ENCODE results near the gene TARBP1. TPM values are rescaled to one million over a fixed set of nuclear protein-coding genes. Genes with fewer than 3 reads are reported as not detected.

Gene TARBP1
- total RNA-seq, 2 experiments from 2014 or later = 38.4 to 40.9 TPM

DNA sequence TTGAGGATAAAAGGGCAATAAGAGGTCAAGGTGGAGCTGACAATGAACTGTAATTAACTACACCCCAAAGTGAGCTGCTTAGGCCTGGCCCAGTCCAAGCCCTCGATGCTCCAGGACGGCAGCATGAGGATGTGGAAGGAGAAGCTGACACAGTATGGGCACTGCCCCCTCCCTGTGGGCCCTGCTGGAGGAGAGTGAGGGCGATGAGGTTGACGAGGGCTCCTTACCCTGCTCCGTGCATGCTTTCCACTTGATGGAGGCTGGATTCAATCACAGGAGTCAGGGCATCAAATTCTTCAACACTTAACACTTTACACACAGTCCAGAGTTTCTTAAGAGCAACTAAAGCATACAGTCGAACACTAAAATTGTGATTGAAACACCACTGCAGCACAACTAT lies 73.3 kb downstream of the TARBP1 start:
- H3K4me3 Mint-ChIP-seq = peak overlapping the region; percentile 71
- peak in 2 of 14 experiments; percentile 20 to 40 for DNase-seq
- intact Hi-C loops (cut with DNase I, micrococcal nuclease) = loop anchor here in 1 of 2 experiments (5.0 kb wide), 1 partner anchor 33 kb away; the partner anchor contains the start of gene COA6
- peak overlapping the region; percentile 7 to 52 for H3K27ac ChIP-seq (ENCODE audit: low read depth in 1 of 2, low read length in 2 of 2)
- ATAC-seq (ENCODE audit: poor library complexity) = no peak
- H3K27me3 ChIP-seq (ENCODE audit: control insufficient read depth in 1 of 2, insufficient read depth in 2 of 2, low read length in 2 of 2) = no peaks in the 10 kb centered on the region
- TF ChIP-seq, protein P1, sequence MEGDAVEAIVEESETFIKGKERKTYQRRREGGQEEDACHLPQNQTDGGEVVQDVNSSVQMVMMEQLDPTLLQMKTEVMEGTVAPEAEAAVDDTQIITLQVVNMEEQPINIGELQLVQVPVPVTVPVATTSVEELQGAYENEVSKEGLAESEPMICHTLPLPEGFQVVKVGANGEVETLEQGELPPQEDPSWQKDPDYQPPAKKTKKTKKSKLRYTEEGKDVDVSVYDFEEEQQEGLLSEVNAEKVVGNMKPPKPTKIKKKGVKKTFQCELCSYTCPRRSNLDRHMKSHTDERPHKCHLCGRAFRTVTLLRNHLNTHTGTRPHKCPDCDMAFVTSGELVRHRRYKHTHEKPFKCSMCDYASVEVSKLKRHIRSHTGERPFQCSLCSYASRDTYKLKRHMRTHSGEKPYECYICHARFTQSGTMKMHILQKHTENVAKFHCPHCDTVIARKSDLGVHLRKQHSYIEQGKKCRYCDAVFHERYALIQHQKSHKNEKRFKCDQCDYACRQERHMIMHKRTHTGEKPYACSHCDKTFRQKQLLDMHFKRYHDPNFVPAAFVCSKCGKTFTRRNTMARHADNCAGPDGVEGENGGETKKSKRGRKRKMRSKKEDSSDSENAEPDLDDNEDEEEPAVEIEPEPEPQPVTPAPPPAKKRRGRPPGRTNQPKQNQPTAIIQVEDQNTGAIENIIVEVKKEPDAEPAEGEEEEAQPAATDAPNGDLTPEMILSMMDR (IDR thresholded peaks at IDR 0.05) = no peak
- H3K27ac Mint-ChIP-seq = peak overlapping the region; percentile 91
- no peaks in the 10 kb centered on the region for H3K36me3 ChIP-seq (ENCODE audit: insufficient read depth, low read length)
- H3K9me3 Mint-ChIP-seq = no peaks in the 10 kb centered on the region
- H3K4me1 Mint-ChIP-seq (ENCODE audit: low read depth) = peaks cover 75% of the 10 kb centered on the region
- no peaks in the 10 kb centered on the region for H3K27me3 Mint-ChIP-seq
- CTCF ChIA-PET = interaction anchor here (1.1 kb wide), 2 partner anchors 13 to 80 kb away, joined by 3 to 9 read pairs; no protein-coding TSS in a partner anchor
- peaks cover 9% of the 10 kb centered on the region for H3K36me3 Mint-ChIP-seq (ENCODE audit: low read depth)
- H3K9me3 ChIP-seq (ENCODE audit: control insufficient read depth in 1 of 2, insufficient read depth in 1 of 2, low read length in 2 of 2) = no peaks in the 10 kb centered on the region
- peaks cover 28% of the 10 kb centered on the region for H3K4me1 ChIP-seq (ENCODE audit: insufficient read depth, low read length)
- no peak overlapping the region for H3K4me3 ChIP-seq (ENCODE audit: low read length)
- POLR2A ChIA-PET = interaction anchor here (0.6 to 3.3 kb wide), 4 partner anchors 13 to 36 kb away, joined by 3 to 16 read pairs (median 4); partner anchors contain the start of gene COA6

DNA sequence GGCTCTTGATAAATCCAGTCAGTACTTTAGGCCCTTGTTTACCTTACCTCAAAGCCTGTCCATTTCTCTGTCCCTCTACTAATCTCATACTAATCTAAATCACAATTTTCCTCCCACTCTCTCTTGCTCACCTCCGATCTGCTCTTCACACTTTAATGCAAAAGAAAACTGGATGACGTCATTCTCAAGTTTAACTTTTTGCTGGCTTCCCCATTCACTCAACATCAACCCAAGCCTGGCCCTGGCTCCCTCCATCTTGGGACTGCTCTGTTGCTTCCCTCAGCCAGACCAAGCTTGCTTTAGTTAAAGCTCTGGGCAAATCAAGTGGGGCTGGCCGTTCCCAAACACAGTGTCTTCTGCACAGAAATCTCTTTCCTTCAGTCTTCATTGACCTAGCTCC lies 76.0 kb downstream of the TARBP1 start:
- Mint-ChIP-seq H3K4me3 (peak overlapping the region; percentile 30), H3K4me1 (ENCODE audit: low read depth) (peaks cover 78% of the 10 kb centered on the region)

GRCh38 chr1:234401658-234402057 lies 77.3 kb downstream of the TARBP1 start:
- no peaks in the 10 kb centered on the region for H3K36me3 ChIP-seq (ENCODE audit: insufficient read depth, low read length)
- Mint-ChIP-seq H3K9me3 (no peaks in the 10 kb centered on the region), H3K4me1 (ENCODE audit: low read depth) (peaks cover 73% of the 10 kb centered on the region), H3K27ac (peak overlapping the region; percentile 90), H3K4me3 (peak overlapping the region; percentile 70), H3K36me3 (ENCODE audit: low read depth) (peaks cover 9% of the 10 kb centered on the region), H3K27me3 (no peaks in the 10 kb centered on the region)
- no peaks in the 10 kb centered on the region for H3K27me3 ChIP-seq (ENCODE audit: control insufficient read depth in 1 of 2, insufficient read depth in 2 of 2, low read length in 2 of 2)
- POLR2A ChIA-PET = interaction anchor here (1.2 kb wide), 1 partner anchor 8 kb away, joined by 3 read pairs; no protein-coding TSS in a partner anchor
- peak overlapping the region; percentile 44 to 62 for H3K27ac ChIP-seq (ENCODE audit: low read depth in 1 of 2, low read length in 2 of 2)
- DNase-seq (peak in 4 of 14 experiments; percentile 13 to 32 (median 22)), ATAC-seq (ENCODE audit: poor library complexity) (peak; percentile 46)
- TF ChIP-seq, protein P1 (IDR thresholded peaks at IDR 0.05) = no peak
- intact Hi-C loops (cut with DNase I, micrococcal nuclease) = no loop called here
- peak overlapping the region; percentile 2 for H3K4me3 ChIP-seq (ENCODE audit: low read length)
- H3K9me3 ChIP-seq (ENCODE audit: control insufficient read depth in 1 of 2, insufficient read depth in 1 of 2, low read length in 2 of 2) = no peaks in the 10 kb centered on the region
- CTCF ChIA-PET = no interaction called here
- peaks cover 18% of the 10 kb centered on the region for H3K4me1 ChIP-seq (ENCODE audit: insufficient read depth, low read length)

More for the DNA sequence above, 76.0 kb downstream of the TARBP1 start:
- ChIA-PET POLR2A (interaction anchor here (3.3 kb wide), 1 partner anchor 29 kb away, joined by 16 read pairs; the partner anchor contains the start of gene COA6), CTCF (no interaction called here)
- Mint-ChIP-seq H3K27ac (peak overlapping the region; percentile 78), H3K36me3 (ENCODE audit: low read depth) (peaks cover 10% of the 10 kb centered on the region), H3K9me3 (no peaks in the 10 kb centered on the region), H3K27me3 (no peaks in the 10 kb centered on the region)
- ATAC-seq (ENCODE audit: poor library complexity) (no peak), DNase-seq (no peak)
- intact Hi-C loops (cut with DNase I, micrococcal nuclease) = no loop called here
- H3K9me3 ChIP-seq (ENCODE audit: control insufficient read depth in 1 of 2, insufficient read depth in 1 of 2, low read length in 2 of 2) = no peaks in the 10 kb centered on the region
- TF ChIP-seq, protein P1 (IDR thresholded peaks at IDR 0.05) = no peak
- H3K27me3 ChIP-seq (ENCODE audit: control insufficient read depth in 1 of 2, insufficient read depth in 2 of 2, low read length in 2 of 2) = no peaks in the 10 kb centered on the region
- H3K4me3 ChIP-seq (ENCODE audit: low read length) = no peak overlapping the region
- H3K27ac ChIP-seq (ENCODE audit: low read depth in 1 of 2, low read length in 2 of 2) = no peak overlapping the region
- H3K36me3 ChIP-seq (ENCODE audit: insufficient read depth, low read length) = no peaks in the 10 kb centered on the region
- H3K4me1 ChIP-seq (ENCODE audit: insufficient read depth, low read length) = peaks cover 24% of the 10 kb centered on the region

Measured in CD4-positive, alpha-beta T cell (primary cell).